ENCODE measurements around the gene TNS3.

GRCh38 chr7:47402941-47403866, 178.7 kb downstream of the TNS3 start:
- TF ChIP-seq CTCF (conservative IDR thresholded peaks at IDR 0.05 in 1 of 2, IDR thresholded peaks at IDR 0.05 in 1 of 2; ENCODE audit: extremely low read depth in 1 of 2, insufficient read depth in 1 of 2, low read depth in 1 of 2, low read length in 2 of 2) (no peak), EZH2 (IDR thresholded peaks at IDR 0.05; ENCODE audit: borderline replicate concordance, low read length) (no peak)
